IMR-90 (cell line): ENCODE data around the gene KIF18A. TPM values are rescaled to one million over a fixed set of nuclear protein-coding genes. Genes with fewer than 3 reads are reported as not detected.

Experiments used
- ATAC-seq: fragments of 200-7000 bp; cut with Tn5 transposase; 2 replicates; pipeline ENCODE4 v1.9.1; 2020; ENCODE audit warnings: low read depth, mild to moderate bottlenecking, moderate library complexity
- BruUV-seq: library from RNA; stranded (reverse); fragments of 400-500 nt; replicated peaks from 2 replicates; lab custom pipeline; 2021; lab: Mats Ljungman, UMichigan
- CTCF ChIA-PET: fragments of 300-600 bp; formaldehyde crosslinking; extraction: SDS; loops from one replicate; lab custom pipeline; 2021; ENCODE audit warnings: antibody characterized with exemption; lab: Yijun Ruan, JAX
- POLR2A ChIA-PET: fragments of 300-600 bp; sonication (Branson Sonifier 250); formaldehyde crosslinking; loops from one replicate; lab custom pipeline; 2022; ENCODE audit warnings: antibody characterized with exemption; ENCODE audit not compliant: unreplicated experiment; lab: Charles Lee
- DNase-seq: peaks from one replicate; pipeline ENCODE4 v3.0.0; 2013
- H2AFZ ChIP-seq: replicated peaks from 2 replicates; pipeline ENCODE3; 2013; ENCODE audit warnings: low read length, mild to moderate bottlenecking; ENCODE audit not compliant: poor library complexity
- H2AK5ac ChIP-seq: 2 replicates; pipeline ENCODE4 v1.6.1; 2013; ENCODE audit warnings: low read depth, low read length, inconsistent platforms
- H2AK9ac ChIP-seq: replicated peaks from 2 replicates; pipeline ENCODE3; 2013; ENCODE audit warnings: mild to moderate bottlenecking, low read depth, low read length, moderate library complexity; ENCODE audit not compliant: poor library complexity
- H2BK120ac ChIP-seq: 2 replicates; pipeline ENCODE4 v1.6.1; 2013; ENCODE audit warnings: low read depth, low read length, inconsistent platforms
- H2BK15ac ChIP-seq: 3 replicates; pipeline ENCODE4 v1.6.1; 2013; ENCODE audit warnings: low read depth, low read length, inconsistent platforms
- H2BK20ac ChIP-seq: 2 replicates; pipeline ENCODE4 v1.6.1; 2013; ENCODE audit warnings: low read depth, mild to moderate bottlenecking, inconsistent platforms, low read length, moderate library complexity
- H2BK5ac ChIP-seq: 2 replicates; pipeline ENCODE4 v1.6.1; 2013; ENCODE audit warnings: mild to moderate bottlenecking, low read depth, low read length, inconsistent platforms; ENCODE audit not compliant: poor library complexity, severe bottlenecking
- H3K14ac ChIP-seq: replicated peaks from 2 replicates; pipeline ENCODE4 v1.6.1; 2013; ENCODE audit warnings: low read depth, low read length, inconsistent platforms
- H3K18ac ChIP-seq: 2 replicates; pipeline ENCODE4 v1.6.1; 2013; ENCODE audit warnings: low read depth, low read length, control low read depth
- H3K23ac ChIP-seq: 2 replicates; pipeline ENCODE4 v1.6.1; 2013; ENCODE audit warnings: low read depth, low read length, inconsistent platforms
- H3K27ac ChIP-seq: 2 replicates; pipeline ENCODE4 v1.5.1; 2013; ENCODE audit warnings: mild to moderate bottlenecking, control low read depth, low read length; ENCODE audit not compliant: insufficient read depth
- H3K27me3 ChIP-seq: 2 replicates; pipeline ENCODE4 v1.6.1; 2013; ENCODE audit warnings: low read length; ENCODE audit not compliant: control insufficient read depth, insufficient read depth
- H3K36me3 ChIP-seq: 2 replicates; pipeline ENCODE4 v1.6.1; 2013; ENCODE audit warnings: low read length, mixed read lengths; ENCODE audit not compliant: control insufficient read depth, insufficient read depth
- H3K4ac ChIP-seq: 2 replicates; pipeline ENCODE4 v1.6.1; 2013; ENCODE audit warnings: low read depth, low read length, inconsistent platforms
- H3K4me1 ChIP-seq: 2 replicates; pipeline ENCODE4 v1.6.1; 2013; ENCODE audit warnings: low read length, mixed read lengths; ENCODE audit not compliant: control insufficient read depth, insufficient read depth
- H3K4me2 ChIP-seq: 2 replicates; pipeline ENCODE4 v1.6.1; 2013; ENCODE audit warnings: low read depth, mild to moderate bottlenecking, control low read depth, low read length, moderate library complexity
- H3K4me3 ChIP-seq: 2 replicates; pipeline ENCODE4 v1.5.1; 2013; ENCODE audit warnings: low read depth, mild to moderate bottlenecking, control low read depth, low read length, moderate library complexity; ENCODE audit not compliant: insufficient read depth
- H3K56ac ChIP-seq: 2 replicates; pipeline ENCODE4 v1.6.1; 2013; ENCODE audit warnings: low read length, inconsistent platforms; ENCODE audit not compliant: insufficient read depth; ENCODE audit errors: extremely low read depth
- H3K79me1 ChIP-seq, 2 experiments: 2 replicates each; pipeline ENCODE4 v1.6.1; 2013; ENCODE audit warnings: low read length in 2 of 2, inconsistent platforms in 1 of 2, low read depth in 1 of 2
- H3K9ac ChIP-seq: 2 replicates; pipeline ENCODE4 v1.6.1; 2013; ENCODE audit warnings: low read depth, low read length, control low read depth
- H3K9me1 ChIP-seq: 2 replicates; pipeline ENCODE4 v1.6.1; 2013; ENCODE audit warnings: low read length, inconsistent platforms; ENCODE audit not compliant: insufficient read depth
- H3K9me3 ChIP-seq: 2 replicates; pipeline ENCODE4 v1.6.1; 2013; ENCODE audit warnings: low read length; ENCODE audit not compliant: control insufficient read depth, insufficient read depth
- H4K20me1 ChIP-seq: 2 replicates; pipeline ENCODE4 v1.6.1; 2013; ENCODE audit warnings: low read length, inconsistent platforms; ENCODE audit not compliant: insufficient read depth
- H4K5ac ChIP-seq: 2 replicates; pipeline ENCODE4 v1.6.1; 2013; ENCODE audit warnings: mild to moderate bottlenecking, low read depth, low read length, control low read depth
- H4K8ac ChIP-seq, 2 experiments: 2 replicates each; pipeline ENCODE4 v1.6.1; 2013; ENCODE audit warnings: low read depth in 2 of 2, low read length in 2 of 2, control low read depth in 1 of 2, inconsistent platforms in 1 of 2
- H4K91ac ChIP-seq: 2 replicates; pipeline ENCODE4 v1.6.1; 2013; ENCODE audit warnings: low read depth, low read length, inconsistent platforms; ENCODE audit not compliant: insufficient read depth
- BHLHE40 ChIP-seq: fragments of 150-350 bp; IDR thresholded peaks from 2 replicates; pipeline ENCODE4 v1.6.1; 2016; ENCODE audit warnings: mild to moderate bottlenecking, low read depth, low read length
- CEBPB ChIP-seq: IDR thresholded peaks from 2 replicates; pipeline ENCODE4 v1.6.1; 2012; ENCODE audit warnings: low read depth, low read length, improper control_type of control experiment
- CHD1 ChIP-seq: IDR thresholded peaks from 2 replicates; pipeline ENCODE4 v1.6.1; 2012; ENCODE audit warnings: low read depth, low read length, improper control_type of control experiment
- CTCF ChIP-seq: conservative IDR thresholded peaks from 2 replicates; pipeline ENCODE4 v1.5.1; 2012; ENCODE audit warnings: mild to moderate bottlenecking, low read depth, low read length, improper control_type of control experiment
- ELK1 ChIP-seq: fragments of 150-350 bp; IDR thresholded peaks from 2 replicates; pipeline ENCODE4 v1.6.1; 2016; ENCODE audit warnings: low read depth, mild to moderate bottlenecking, low read length, moderate library complexity, borderline replicate concordance
- FOS ChIP-seq: fragments of 150-350 bp; IDR thresholded peaks from 2 replicates; pipeline ENCODE4 v1.6.1; 2016; ENCODE audit warnings: low read depth, low read length
- MAFK ChIP-seq: IDR thresholded peaks from 2 replicates; pipeline ENCODE4 v1.6.1; 2012; ENCODE audit warnings: low read depth, low read length, improper control_type of control experiment
- MAZ ChIP-seq: IDR thresholded peaks from 2 replicates; pipeline ENCODE4 v1.6.1; 2012; ENCODE audit warnings: low read depth, mild to moderate bottlenecking, low read length, improper control_type of control experiment, moderate library complexity, borderline replicate concordance
- MXI1 ChIP-seq: IDR thresholded peaks from 2 replicates; pipeline ENCODE4 v1.6.1; 2012; ENCODE audit warnings: low read depth, mild to moderate bottlenecking, low read length, moderate library complexity, borderline replicate concordance
- NFE2L2 ChIP-seq: fragments of 150-350 bp; IDR thresholded peaks from 2 replicates; pipeline ENCODE4 v1.6.1; 2016; ENCODE audit warnings: low read depth, mild to moderate bottlenecking, low read length
- POLR2A ChIP-seq: IDR thresholded peaks from 2 replicates; pipeline ENCODE4 v1.6.1; 2012; ENCODE audit warnings: mild to moderate bottlenecking, low read depth, low read length
- RAD21 ChIP-seq: IDR thresholded peaks from 2 replicates; pipeline ENCODE4 v1.6.1; 2012; ENCODE audit warnings: low read length, improper control_type of control experiment
- RCOR1 ChIP-seq: IDR thresholded peaks from 2 replicates; pipeline ENCODE4 v1.6.1; 2012; ENCODE audit warnings: mild to moderate bottlenecking, low read length, improper control_type of control experiment; ENCODE audit not compliant: insufficient replicate concordance
- RFX5 ChIP-seq: IDR thresholded peaks from 2 replicates; pipeline ENCODE4 v1.8.0; 2012; ENCODE audit warnings: low read depth, mild to moderate bottlenecking, low read length, moderate library complexity
- SMC3 ChIP-seq: fragments of 150-350 bp; IDR thresholded peaks from 2 replicates; pipeline ENCODE4 v1.6.1; 2016; ENCODE audit warnings: low read depth, mild to moderate bottlenecking, antibody characterized with exemption, low read length, moderate library complexity
- dilution Hi-C: fragments of 300-500 bp; cut with HindIII; formaldehyde crosslinking; loops from one replicate; pipeline ENCODE4 v1.14.3; 2018; ENCODE audit warnings: low sequenced_read_pairs; ENCODE audit not compliant: unreplicated experiment
- in situ Hi-C: fragments of 300-500 bp; cut with MboI; formaldehyde crosslinking; loops from 3 replicates; pipeline ENCODE4 v1.14.3; 2019; ENCODE audit warnings: low sequenced_read_pairs, inconsistent platforms, mixed read lengths
- intact Hi-C: fragments of 100-400 bp; cut with micrococcal nuclease; formaldehyde crosslinking; loops from 2 replicates; pipeline ENCODE4 v1.10.0; 2022
- polyA plus RNA-seq, 3 experiments: library from polyadenylated mRNA; depleted of rRNA; stranded (reverse); fragments of >200 nt; gene quantifications; 2 replicates each; pipeline ENCODE4 v1.2.3, GENCODE V29; 2012; ENCODE audit warnings: low replicate concordance in 1 of 3
- total RNA-seq: library from RNA; depleted of rRNA; stranded (reverse); fragments of >200 nt; gene quantifications from 2 replicates; pipeline ENCODE4 v1.2.3, GENCODE V29; 2012
- TF ChIP-seq, protein P1 (sequence below): fragments of 150-350 bp; IDR thresholded peaks from 2 replicates; pipeline ENCODE4 v1.6.1; 2017; ENCODE audit warnings: mild to moderate bottlenecking, antibody characterized with exemption, low read length, low read depth

The KIF18A gene
- total and polyA plus RNA-seq, 2 of the 4 experiments (the other 2 are of a cell fraction), result 8.9 to 24.4 TPM

DNA sequence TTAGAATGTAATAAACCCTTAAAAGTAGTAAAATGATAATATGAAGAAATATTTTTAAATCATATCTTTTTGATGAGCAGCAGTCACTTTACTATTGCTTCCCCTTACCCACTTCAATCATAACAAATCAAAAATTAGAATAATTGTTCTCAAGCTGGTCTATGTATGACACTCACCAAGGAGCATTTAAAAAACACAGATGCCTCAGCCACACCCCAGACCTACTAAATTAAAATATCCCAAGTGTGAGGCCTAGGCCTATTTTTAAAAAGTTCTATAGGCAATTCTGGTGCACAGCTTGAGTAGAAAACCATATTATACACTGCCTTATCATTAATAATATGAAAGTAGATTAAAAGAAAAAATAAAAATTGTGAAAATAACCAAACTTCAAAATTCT is 15.2 kb downstream of the KIF18A start:
- TF ChIP-seq CEBPB, result no peak
- no peak for TF ChIP-seq NFE2L2
- TF ChIP-seq POLR2A, result no peak
- no peak for TF ChIP-seq FOS
- no peak for TF ChIP-seq SMC3
- no peak for TF ChIP-seq MXI1
- no peak for TF ChIP-seq RAD21
- TF ChIP-seq CTCF, result no peak
- TF ChIP-seq CHD1, result no peak
- no peak for TF ChIP-seq ELK1
- no peak for TF ChIP-seq MAFK
- TF ChIP-seq BHLHE40, result no peak
- no peak for TF ChIP-seq MAZ
- TF ChIP-seq RCOR1, result no peak
- no peak for TF ChIP-seq RFX5
- TF ChIP-seq, protein P1, sequence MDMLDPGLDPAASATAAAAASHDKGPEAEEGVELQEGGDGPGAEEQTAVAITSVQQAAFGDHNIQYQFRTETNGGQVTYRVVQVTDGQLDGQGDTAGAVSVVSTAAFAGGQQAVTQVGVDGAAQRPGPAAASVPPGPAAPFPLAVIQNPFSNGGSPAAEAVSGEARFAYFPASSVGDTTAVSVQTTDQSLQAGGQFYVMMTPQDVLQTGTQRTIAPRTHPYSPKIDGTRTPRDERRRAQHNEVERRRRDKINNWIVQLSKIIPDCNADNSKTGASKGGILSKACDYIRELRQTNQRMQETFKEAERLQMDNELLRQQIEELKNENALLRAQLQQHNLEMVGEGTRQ, result no peak
- Histone ChIP-seq H3K4ac (no peak overlapping the region), H3K36me3 (peaks cover 3% of the 10 kb centered on the region; the same call in 1 of the 2 replicates), H3K79me1 (peaks cover 31 to 47% of the 10 kb centered on the region in 2 experiments), H4K8ac (no peak overlapping the region; a peak in 1 of 4 replicates), H2BK120ac (peak overlapping the region; percentile 79), H3K4me3 (no peak overlapping the region), H2BK15ac (no peak overlapping the region), H3K4me2 (no peak overlapping the region), H4K91ac (no peak overlapping the region), H3K18ac (no peak overlapping the region), H2AK5ac (no peak overlapping the region), H3K9ac (no peak overlapping the region), H3K4me1 (peaks cover 1% of the 10 kb centered on the region; the same call in 1 of the 2 replicates), H3K27me3 (no peaks in the 10 kb centered on the region), H2AK9ac (no peak overlapping the region), H3K9me1 (no peaks in the 10 kb centered on the region), H3K14ac (no peak overlapping the region), H2AFZ (no peak overlapping the region), H3K9me3 (no peaks in the 10 kb centered on the region), H3K27ac (peak overlapping the region; percentile 31; the same call in 1 of the 2 replicates), H3K56ac (no peak overlapping the region), H4K20me1 (no peaks in the 10 kb centered on the region), H4K5ac (no peak overlapping the region), H2BK20ac (peak overlapping the region; percentile 18; the same call in 1 of the 2 replicates), H3K23ac (peak overlapping the region; percentile 72; the same call in 1 of the 2 replicates), H2BK5ac (peak overlapping the region; percentile 74)
- POLR2A ChIA-PET, result no interaction called here
- DNase-seq (no peak), ATAC-seq (no peak)
- intact Hi-C loops (no loop called here), dilution Hi-C loops (no loop called here), in situ Hi-C loops (no loop called here)
- CTCF ChIA-PET, result no interaction called here
- BruUV-seq, result no TSS peak
